DOHH2 (cell line): ENCODE results near the gene KRT10.
"Not testable (repeated sequence)": the region's sequence is repeated elsewhere in the genome, so short reads cannot be mapped to it uniquely, and the experiment has no call there.

Experiments
- H3F3A ChIP-seq: fragments of 200-600 bp; sonication (generic), shearing (Covaris generic); 2 replicates; pipeline ENCODE4 v1.6.0; 2016; ENCODE audit warnings: antibody characterized with exemption, mild to moderate bottlenecking; ENCODE audit not compliant: control insufficient read depth, insufficient read depth
- H3K27ac ChIP-seq: fragments of 200-600 bp; sonication (generic); 2 replicates; pipeline ENCODE4 v1.5.1; 2014; ENCODE audit warnings: low read depth, mild to moderate bottlenecking, low read length, moderate library complexity
- H3K27me3 ChIP-seq: fragments of 200-600 bp; sonication (generic); 2 replicates; pipeline ENCODE4 v1.6.1; 2014; ENCODE audit warnings: mild to moderate bottlenecking, low read length, mixed read lengths; ENCODE audit not compliant: control insufficient read depth
- H3K36me3 ChIP-seq: fragments of 200-600 bp; sonication (generic); 2 replicates; pipeline ENCODE4 v1.6.1; 2014; ENCODE audit warnings: mild to moderate bottlenecking, low read length, moderate library complexity, mixed read lengths; ENCODE audit not compliant: control insufficient read depth
- H3K4me1 ChIP-seq: fragments of 200-600 bp; sonication (generic); 2 replicates; pipeline ENCODE4 v1.6.1; 2014; ENCODE audit warnings: mild to moderate bottlenecking, low read length, mixed read lengths; ENCODE audit not compliant: control insufficient read depth
- H3K4me2 ChIP-seq: fragments of 200-600 bp; sonication (generic); 2 replicates; pipeline ENCODE4 v1.6.0; 2014; ENCODE audit warnings: mild to moderate bottlenecking, low read length, moderate library complexity
- H3K4me3 ChIP-seq: fragments of 200-600 bp; sonication (generic); 2 replicates; pipeline ENCODE4 v1.5.1; 2014; ENCODE audit warnings: mild to moderate bottlenecking, low read length, mixed read lengths
- H3K79me2 ChIP-seq: fragments of 200-600 bp; sonication (generic); 2 replicates; pipeline ENCODE4 v1.6.1; 2014; ENCODE audit warnings: mild to moderate bottlenecking, low read length, mixed read lengths; ENCODE audit not compliant: control insufficient read depth
- H3K9me2 ChIP-seq: fragments of 200-600 bp; sonication (generic); replicated peaks from 2 replicates; pipeline ENCODE4 v1.6.1; 2014; ENCODE audit warnings: mild to moderate bottlenecking, low read length, mixed read lengths; ENCODE audit not compliant: control insufficient read depth
- H3K9me3 ChIP-seq: fragments of 200-600 bp; sonication (generic); 2 replicates; pipeline ENCODE4 v1.6.1; 2014; ENCODE audit warnings: antibody characterized with exemption, low read length, mixed read lengths; ENCODE audit not compliant: control insufficient read depth, insufficient read depth
- H4K20me1 ChIP-seq: fragments of 200-600 bp; sonication (generic); 2 replicates; pipeline ENCODE4 v1.6.0; 2014; ENCODE audit warnings: low read depth, mild to moderate bottlenecking, antibody characterized with exemption, low read length, moderate library complexity; ENCODE audit not compliant: control insufficient read depth, insufficient read depth
- CTCF ChIP-seq: fragments of 200-600 bp; sonication (generic); IDR thresholded peaks from one replicate; pipeline ENCODE4 v1.5.1; 2014; ENCODE audit warnings: antibody characterized with exemption, mild to moderate bottlenecking, low read depth, low read length; ENCODE audit not compliant: poor library complexity, severe bottlenecking
- EZH2phosphoT487 ChIP-seq: fragments of 200-600 bp; sonication (generic); IDR thresholded peaks from 2 replicates; pipeline ENCODE4 v1.6.1; 2017; ENCODE audit warnings: borderline replicate concordance, mild to moderate bottlenecking, antibody characterized with exemption, low read length, moderate library complexity, mixed read lengths

The KRT10 gene

GRCh38 chr17:40815381-40815780, 7.0 kb downstream of the KRT10 start:
- Histone ChIP-seq H3K27me3 (peaks cover 14% of the 10 kb centered on the region), H3K4me1 (peaks cover 17% of the 10 kb centered on the region), H3K27ac (no peak overlapping the region), H3K79me2 (peaks cover 23% of the 10 kb centered on the region), H3K36me3 (peaks cover 28% of the 10 kb centered on the region), H3F3A (peaks cover 31% of the 10 kb centered on the region), H4K20me1 (no peaks in the 10 kb centered on the region), H3K4me3 (no peak overlapping the region), H3K9me3 (no peaks in the 10 kb centered on the region), H3K9me2 (no peaks in the 10 kb centered on the region), H3K4me2 (no peak overlapping the region)
- TF ChIP-seq CTCF (no peak), EZH2phosphoT487 (no peak)

- H3K4me2 ChIP-seq, H3K27ac ChIP-seq, H3K9me3 ChIP-seq, H3K4me3 ChIP-seq, H3K9me2 ChIP-seq, H4K20me1 ChIP-seq: not testable (repeated sequence)
- H3K27me3 ChIP-seq: peaks cover 17% of the 10 kb centered on the region
- H3K4me1 ChIP-seq: peaks cover 11% of the 10 kb centered on the region
- H3K36me3 ChIP-seq: peaks cover 22% of the 10 kb centered on the region
- H3K79me2 ChIP-seq: peaks cover 16% of the 10 kb centered on the region
- peaks cover 24% of the 10 kb centered on the region for H3F3A ChIP-seq
These were observed 7.8 kb downstream of the KRT10 start for GRCh38 chr17:40814657-40815056.

- Histone ChIP-seq H4K20me1 (no peaks in the 10 kb centered on the region), H3K4me1 (peaks cover 5% of the 10 kb centered on the region; the same call in 1 of the 2 replicates), H3K27ac (no peak overlapping the region), H3K9me3 (no peaks in the 10 kb centered on the region), H3F3A (peaks cover 18% of the 10 kb centered on the region), H3K27me3 (peaks cover 19% of the 10 kb centered on the region), H3K4me2 (no peak overlapping the region), H3K9me2 (no peaks in the 10 kb centered on the region), H3K36me3 (peaks cover 22% of the 10 kb centered on the region), H3K4me3 (no peak overlapping the region), H3K79me2 (peaks cover 10% of the 10 kb centered on the region)
- no peak for TF ChIP-seq EZH2phosphoT487
- TF ChIP-seq CTCF: no peak
These were observed 8.6 kb downstream of the KRT10 start for GRCh38 chr17:40813804-40814203.

- H4K20me1 ChIP-seq: no peaks in the 10 kb centered on the region
- no peak overlapping the region for H3K4me3 ChIP-seq
- H3K27ac ChIP-seq: no peak overlapping the region
- peaks cover 11% of the 10 kb centered on the region for H3K36me3 ChIP-seq
- no peaks in the 10 kb centered on the region for H3K9me3 ChIP-seq
- H3K4me2 ChIP-seq: no peak overlapping the region
- H3K4me1 ChIP-seq: no peaks in the 10 kb centered on the region
- no peaks in the 10 kb centered on the region for H3K9me2 ChIP-seq
- H3K27me3 ChIP-seq: peaks cover 19% of the 10 kb centered on the region
- peaks cover 9% of the 10 kb centered on the region for H3F3A ChIP-seq
- no peaks in the 10 kb centered on the region; the same call in 1 of the 2 replicates for H3K79me2 ChIP-seq
- no peak for TF ChIP-seq EZH2phosphoT487
- no peak for TF ChIP-seq CTCF
These were observed 9.8 kb downstream of the KRT10 start for GRCh38 chr17:40812639-40813038.
